Mesangial cell (primary cell): ENCODE results near the gene CATSPER2. TPM values are rescaled to one million over a fixed set of nuclear protein-coding genes. Genes with fewer than 3 reads are reported as not detected.

Source experiments
- total RNA-seq: library from RNA; depleted of rRNA; stranded (reverse); fragments of >200 nt; gene quantifications from 2 replicates; pipeline ENCODE4 v1.2.3, GENCODE V29; 2015

Gene CATSPER2
- 0.25 and 0.33 TPM in 2 replicates for total RNA-seq

GRCh38 chr15:43648649-43649429 lies at the start of gene CATSPER2:
CATSPER2 (minus strand) TSS chr15:43648844; CDS start chr15:43648061, 783 bp downstream.

DNA sequence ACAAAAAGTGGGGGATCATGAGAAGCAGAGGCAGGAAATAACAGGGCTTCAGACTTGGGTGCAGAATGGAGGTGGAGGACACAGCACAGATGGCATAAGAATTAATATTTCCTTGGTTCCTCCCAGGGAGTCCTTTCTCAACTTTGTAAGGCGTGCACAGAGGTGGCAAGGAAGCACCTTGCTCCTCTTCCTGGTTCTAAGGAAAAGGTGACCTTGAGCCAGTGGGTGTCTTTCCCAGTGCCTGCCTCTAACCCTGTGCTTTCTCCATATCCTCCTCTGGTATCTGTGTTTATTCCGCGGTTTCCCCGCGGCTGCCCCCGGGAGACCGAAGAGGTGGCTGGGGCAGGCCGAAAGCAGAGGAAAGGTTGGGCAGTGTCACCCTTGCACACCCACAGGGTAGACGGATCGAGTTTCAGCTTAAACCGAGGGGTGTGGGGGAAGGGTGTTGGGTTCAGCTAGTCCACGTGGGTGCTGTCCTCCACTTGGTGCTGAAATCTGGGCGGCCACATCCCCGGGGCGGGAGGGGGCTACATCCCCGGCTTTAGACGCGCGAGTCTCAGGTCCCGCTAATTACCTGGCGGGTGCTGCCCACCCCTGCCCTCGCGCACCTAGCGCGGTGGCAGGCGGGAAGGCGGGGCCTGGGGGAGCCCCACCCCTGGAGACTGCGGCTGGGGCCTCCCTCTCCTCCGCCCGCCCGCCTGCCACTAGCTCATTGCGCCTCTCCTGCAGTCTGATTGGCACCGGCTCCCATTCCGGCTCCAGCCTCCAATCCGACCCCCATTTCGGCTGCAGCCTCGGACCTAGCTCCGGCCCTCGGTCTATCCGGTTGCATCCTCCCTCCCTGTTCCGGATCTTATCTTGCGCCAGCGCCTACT lies 44.7 kb upstream of the CATSPER2 start, which contains the start of gene CKMT1A:
TSS of gene CKMT1A (plus strand) at position 712 of the 875 bp plus-strand sequence. CDS start 192 bp downstream, outside the sequence.

DNA sequence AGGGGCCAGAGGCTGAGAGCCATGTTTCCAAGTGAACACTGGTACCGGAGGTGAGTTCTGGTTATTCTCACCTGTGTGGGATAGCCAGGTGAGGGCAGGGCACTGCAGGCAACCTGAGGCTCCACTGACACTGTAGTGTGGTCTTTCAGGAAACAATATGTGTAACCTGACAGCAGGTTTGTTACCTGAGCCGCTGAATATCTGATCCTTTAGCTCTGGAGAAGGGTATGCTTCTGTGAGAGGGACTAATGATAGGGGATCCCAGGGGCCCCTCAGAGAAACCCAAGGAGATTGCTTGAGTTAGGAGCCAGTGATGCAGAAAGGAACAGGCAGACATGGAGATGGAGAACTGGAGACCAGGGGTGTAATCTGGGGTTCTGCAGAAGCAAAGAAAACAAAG lies 29.9 kb downstream of the CATSPER2 start, which contains the start of gene STRC:
TSS of gene STRC (minus strand) at position 101 of the 400 bp plus-strand sequence. CDS start at position 23, 78 bp downstream.

GRCh38 chr15:43593328-43594190 lies 55.1 kb downstream of the CATSPER2 start, which contains the start of gene CKMT1B:
CKMT1B (plus strand) TSS chr15:43594027; CDS start chr15:43594219, 192 bp downstream.

GRCh38 chr15:43589778-43590466 lies 58.7 kb downstream of the CATSPER2 start, which contains the start of gene PPIP5K1:
PPIP5K1 (minus strand) TSS chr15:43590208; CDS start chr15:43584504, 5,704 bp downstream.

Other genes starting within 250 kb of the CATSPER2 start
- gene TP53BP1, start 155.7 kb downstream of the CATSPER2 start, total RNA-seq, result 25.7 and 27.9 TPM in 2 replicates
- gene MAP1A, start 131.2 kb downstream of the CATSPER2 start, total RNA-seq, result 4.2 and 7.6 TPM in 2 replicates
- gene PPIP5K1, start 58.6 kb downstream of the CATSPER2 start, total RNA-seq, result 14.6 and 27.9 TPM in 2 replicates
- 0.89 TPM in 1 of 2 replicates, not detected in the other for gene CKMT1B, start 54.8 kb downstream of the CATSPER2 start, total RNA-seq
- not detected in 2 replicates for gene STRC, start 30.0 kb downstream of the CATSPER2 start, total RNA-seq
- gene CKMT1A, start 45.0 kb upstream of the CATSPER2 start, total RNA-seq, result 0.63 TPM in 1 of 2 replicates, not detected in the other
- gene PDIA3, start 97.6 kb upstream of the CATSPER2 start, total RNA-seq, result 138 and 196 TPM in 2 replicates
- gene ELL3, start 128.1 kb upstream of the CATSPER2 start, total RNA-seq, result 1.8 and 3.0 TPM in 2 replicates
- 666 and 979 TPM in 2 replicates for gene SERF2, start 143.5 kb upstream of the CATSPER2 start, total RNA-seq
- gene SERINC4, start 151.4 kb upstream of the CATSPER2 start, total RNA-seq, result not detected in 2 replicates
- gene HYPK, start 151.8 kb upstream of the CATSPER2 start, total RNA-seq, result 2.3 and 14.7 TPM in 2 replicates
- gene MFAP1, start 175.8 kb upstream of the CATSPER2 start, total RNA-seq, result 10.1 and 10.6 TPM in 2 replicates
- gene WDR76, start 178.2 kb upstream of the CATSPER2 start, total RNA-seq, result 2.9 and 16.5 TPM in 2 replicates